GM19239 (cell line): ENCODE measurements around the gene MISP3.

Experiments used
- DNase-seq: peaks from one replicate; pipeline ENCODE4 v3.0.0; 2011; ENCODE audit warnings: low spot score; ENCODE audit not compliant: insufficient read length
- FAIRE-seq: peaks from 2 replicates; lab custom pipeline; 2011; peaks lifted over from hg19 to GRCh38; lab: Jason Lieb, UNC

MISP3 gene

DNA sequence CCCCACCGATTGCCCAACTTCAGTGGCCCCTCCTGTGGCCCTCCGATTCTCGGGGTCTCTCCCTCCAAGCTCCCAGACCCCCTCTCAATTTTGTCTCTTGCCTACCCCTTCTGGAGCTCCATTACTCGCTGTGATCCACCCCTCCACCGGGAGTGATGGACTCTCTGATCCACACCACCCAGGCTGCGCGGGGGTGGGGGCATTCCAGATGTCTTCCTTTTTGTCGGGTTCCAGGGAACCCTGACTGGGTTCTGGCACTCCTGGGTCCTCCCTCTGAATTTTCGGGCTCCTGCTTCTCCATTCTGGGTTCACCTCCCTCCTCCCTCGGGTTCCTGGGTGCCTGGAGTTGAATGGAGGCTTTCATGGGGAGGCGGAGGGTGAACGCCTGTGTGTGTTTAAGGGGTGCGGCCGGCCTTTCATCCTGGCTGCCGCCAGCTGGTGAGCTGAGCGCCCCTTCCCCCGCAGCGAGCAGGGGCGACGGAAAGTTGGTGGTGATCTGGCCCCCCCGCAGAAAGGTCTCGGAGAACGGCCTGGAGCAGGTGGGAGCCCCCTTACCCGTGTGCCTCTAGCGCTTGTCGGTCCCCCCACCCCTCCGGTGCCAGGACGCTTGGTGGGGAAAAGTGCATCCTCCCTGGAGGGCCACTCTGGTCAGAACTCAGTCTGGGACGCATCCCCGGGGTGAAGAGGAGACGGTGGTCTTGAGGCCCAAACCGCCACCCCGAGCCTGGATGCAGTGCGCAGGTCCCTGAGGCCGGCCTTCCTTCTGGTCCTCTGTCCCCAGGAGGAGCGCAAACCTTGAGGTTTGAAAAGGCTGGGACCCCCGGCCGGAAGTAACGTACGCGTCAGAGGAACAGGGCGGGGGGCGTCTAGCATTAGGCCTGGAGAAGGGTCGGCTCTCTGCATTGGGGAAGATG is 1.6 kb downstream of the MISP3 start:
- DNase-seq (no peak), FAIRE-seq (peak; percentile 21)

DNA sequence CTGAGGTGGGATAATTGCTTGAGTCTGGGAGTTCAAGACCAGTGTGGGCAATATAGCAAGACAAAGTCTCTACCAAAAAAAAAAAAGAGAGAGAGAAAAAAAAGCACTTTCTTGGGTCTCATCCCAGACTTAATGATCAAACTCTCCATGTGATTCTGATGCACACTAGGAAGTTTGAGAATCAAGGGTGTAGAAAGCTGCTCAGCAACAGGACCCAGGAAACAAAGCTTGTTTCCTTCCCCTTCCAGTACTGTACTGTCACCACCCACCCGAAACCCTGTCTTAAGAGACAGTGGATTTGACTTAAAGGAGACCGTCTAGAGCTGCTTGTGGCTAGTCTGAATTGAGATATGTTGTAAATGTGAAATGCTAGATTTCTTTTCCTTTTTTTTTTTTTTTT is 5.8 kb downstream of the MISP3 start:
- no peak for DNase-seq
- no peak for FAIRE-seq

DNA sequence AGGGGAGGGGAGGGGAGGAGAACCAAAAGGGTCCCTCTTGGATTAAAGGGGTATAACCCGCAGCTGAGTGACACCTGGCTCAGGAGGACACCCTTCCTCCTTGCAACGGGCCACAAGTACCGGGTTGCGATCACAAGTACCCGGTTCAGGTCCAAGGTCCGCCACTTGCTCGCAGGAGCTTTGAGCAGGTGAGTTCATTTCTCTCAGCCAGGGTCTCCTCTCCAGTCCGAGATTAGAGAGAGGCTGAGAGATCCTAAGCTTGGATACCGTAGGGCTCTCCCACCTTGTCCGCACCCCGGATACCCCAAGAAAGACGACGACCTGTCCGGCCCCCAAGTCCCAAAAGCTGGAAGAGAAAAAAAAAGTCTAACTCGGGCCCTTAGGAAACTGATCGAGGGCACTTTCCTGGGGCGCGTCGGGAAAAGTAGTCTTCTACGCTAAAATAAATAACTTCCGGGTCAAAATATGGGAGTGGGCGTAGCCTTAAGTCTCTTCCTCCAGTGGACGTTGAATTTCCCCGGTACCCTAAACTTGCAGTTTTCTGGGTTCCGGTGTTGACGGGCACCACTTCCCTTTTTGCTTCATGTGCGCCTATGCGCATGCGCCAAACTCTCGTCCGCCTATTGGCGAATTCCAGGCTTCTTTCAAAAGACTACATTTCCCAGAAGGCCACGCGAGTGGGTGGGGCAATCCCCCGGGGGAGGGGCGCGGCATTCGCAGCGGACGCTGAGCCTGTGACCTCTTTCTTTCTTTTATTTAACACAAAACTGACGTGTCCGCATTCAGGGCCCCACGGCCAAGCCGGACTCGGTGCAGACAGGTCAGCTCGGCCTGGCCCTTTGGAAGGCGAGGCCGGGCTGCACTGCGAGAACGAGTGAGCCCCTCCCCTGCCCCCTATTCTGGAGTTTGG is 8.6 kb downstream of the MISP3 start:
- FAIRE-seq, result peak; percentile 99
- DNase-seq, result peak; percentile 99

DNA sequence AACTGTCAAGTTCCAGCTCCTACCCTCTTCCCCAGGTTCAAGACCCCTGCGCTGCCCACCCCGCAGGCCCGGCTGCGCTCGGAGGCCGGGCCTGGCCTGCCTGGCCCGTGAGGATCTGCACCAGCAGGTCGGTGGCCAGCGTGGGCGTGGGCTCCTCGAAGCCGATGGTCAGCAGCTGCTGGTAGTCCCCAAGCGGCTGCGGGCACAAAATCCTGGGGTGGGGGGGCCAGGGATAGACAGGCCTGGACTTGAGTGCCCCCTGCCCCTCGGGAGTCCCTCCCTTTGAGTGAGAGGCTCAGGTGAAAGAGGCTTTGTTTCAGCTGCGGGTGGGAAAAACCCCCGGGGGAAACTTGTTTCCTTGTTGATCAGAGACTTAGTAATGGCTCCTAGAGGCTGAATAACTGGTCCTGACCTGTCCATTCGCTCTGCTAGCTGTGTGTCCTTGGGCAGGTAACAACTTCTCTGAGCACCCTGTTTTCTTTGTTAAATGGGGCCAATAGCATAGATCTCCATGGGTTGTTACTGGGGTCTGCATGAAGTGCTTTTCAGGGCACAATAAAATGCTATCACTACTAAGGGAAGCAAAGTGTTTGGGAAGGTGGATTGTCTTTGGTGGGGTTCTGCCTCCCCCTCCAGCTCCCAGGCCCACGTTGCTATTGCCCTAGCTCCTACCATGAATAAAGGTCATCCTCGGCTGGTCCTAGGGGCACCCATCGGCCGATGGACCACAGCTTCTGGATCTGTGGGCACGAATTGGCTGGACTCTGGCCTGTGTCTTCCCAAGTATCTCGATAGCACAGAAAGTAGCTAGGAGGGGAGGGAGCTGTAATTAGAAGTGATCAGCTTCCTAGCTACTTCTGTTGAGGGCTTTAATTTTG is 9.4 kb downstream of the MISP3 start:
- DNase-seq, result no peak
- FAIRE-seq, result peak; percentile 79

DNA sequence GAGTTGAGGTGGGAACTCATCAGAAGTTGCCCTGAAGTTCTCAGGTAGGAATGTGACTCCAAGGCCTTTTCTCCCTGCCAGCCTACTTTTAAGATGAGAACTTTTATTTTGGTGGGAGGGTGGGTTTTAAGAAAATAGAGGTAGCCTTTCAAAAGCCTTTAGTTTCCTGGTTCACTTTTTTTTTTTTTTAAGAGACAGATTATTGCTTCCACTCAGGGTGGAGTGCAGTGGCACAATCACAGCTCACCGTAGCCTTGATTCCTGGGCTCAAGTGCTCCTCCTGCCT is 10.0 kb downstream of the MISP3 start:
- no peak for DNase-seq
- no peak for FAIRE-seq

DNA sequence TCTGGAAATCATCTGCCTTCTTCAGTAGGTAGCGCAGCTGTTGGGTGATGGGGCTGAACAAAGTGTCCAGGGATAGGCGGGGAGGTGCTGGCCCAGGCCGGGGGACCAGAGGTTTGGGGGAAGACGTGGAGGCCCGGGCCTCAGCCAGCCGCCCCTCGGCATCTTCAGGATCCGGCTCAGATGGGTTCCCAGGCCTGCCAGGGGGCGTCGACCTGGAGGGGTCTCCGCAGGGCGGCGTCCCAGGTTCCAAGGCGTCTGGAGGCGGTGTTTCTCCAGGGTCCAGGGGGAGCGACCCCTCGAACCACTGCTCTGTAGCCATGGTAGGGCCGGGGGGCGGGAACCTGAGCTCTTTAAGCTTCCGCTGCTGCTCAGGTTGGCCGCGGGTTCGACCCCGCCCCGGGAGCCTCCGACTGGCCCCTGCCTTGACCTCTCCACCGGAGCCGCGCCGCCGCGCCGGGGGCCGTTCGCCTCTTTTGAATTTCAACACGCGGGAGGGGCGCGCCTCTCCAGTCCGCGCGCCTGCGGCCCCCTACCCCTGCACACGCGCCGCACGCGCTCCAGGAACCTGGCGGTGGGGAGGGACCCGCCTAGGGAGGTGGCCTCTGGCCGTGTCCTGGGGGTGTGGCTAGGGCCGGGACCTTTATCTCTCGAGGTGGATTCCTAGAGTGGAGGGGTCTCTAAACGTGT is 12.9 kb downstream of the MISP3 start, which contains the start of gene C19orf67:
Gene C19orf67 (minus strand): TSS at position 475 of the 687 bp plus-strand sequence. CDS start 156 bp downstream, at position 319.
- DNase-seq, result no peak
- FAIRE-seq, result no peak

DNA sequence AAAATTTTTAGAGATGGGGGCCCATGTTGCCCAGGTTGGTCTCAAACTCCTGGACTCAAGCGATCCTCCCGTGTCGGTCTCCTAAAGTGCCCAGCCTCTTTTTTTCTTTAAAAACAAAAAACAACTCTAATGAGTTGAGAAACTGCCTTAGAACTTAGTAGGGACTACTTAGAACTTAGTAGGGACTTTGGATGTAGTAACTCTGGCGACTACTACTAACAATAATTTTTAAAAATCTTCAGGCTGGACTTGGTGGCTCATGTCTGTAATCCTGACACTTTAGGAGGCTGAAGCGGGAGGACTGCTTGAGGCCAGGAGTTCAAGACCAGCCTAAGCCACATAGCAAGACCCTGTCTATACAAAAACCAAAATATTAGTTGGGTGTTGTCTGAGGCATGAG is 13.5 kb downstream of the MISP3 start:
- no peak for DNase-seq
- FAIRE-seq, result no peak

DNA sequence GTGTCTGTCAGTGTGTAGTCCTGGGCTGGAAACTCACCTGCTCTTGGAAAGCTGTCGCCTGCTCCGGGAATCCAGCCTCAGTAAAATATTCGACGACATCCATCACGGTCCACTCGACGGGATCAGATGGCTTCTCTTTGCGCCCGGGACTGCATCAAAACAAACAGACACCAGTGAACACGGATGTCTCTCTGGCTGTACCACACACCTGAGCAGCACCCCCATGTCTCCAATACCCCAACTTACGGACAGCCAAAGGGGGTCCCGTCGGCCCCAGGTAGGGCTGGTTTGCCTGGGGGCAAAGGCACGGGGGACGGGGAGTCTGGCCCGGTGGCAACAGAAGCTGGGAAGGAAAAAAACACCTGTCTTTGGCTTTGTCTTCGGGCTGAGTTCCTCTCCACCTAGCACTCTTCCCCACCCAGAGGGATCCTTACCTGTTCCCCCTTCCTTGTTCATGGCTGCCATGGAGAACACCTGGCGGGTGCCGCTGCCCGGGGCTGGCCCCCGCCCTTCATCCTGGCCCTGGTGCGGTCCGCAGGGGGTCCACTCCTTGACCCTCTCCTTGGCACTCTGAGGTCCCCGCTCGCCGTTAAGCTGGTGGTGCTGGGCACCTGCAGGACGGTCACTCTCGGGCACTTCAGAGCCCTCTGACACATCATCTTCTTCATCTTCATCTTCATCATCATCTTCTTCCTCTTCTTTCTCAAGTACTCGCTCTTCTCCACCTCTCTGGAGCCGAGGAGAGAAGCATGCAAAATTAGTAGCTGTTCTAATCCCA is 16.2 kb downstream of the MISP3 start:
- DNase-seq (no peak), FAIRE-seq (peak; percentile 11)

DNA sequence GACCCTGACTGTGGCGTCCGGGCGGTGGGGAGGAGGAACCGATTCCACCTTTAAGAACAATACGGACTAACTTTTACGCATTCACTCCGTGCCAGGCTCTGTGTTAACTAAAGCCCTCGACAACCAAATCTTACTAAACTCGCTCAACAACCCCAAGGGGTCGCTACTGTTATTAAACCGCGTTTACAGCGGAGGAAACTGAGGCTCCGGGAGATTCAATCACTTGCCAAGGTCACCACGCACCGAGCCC is 16.8 kb downstream of the MISP3 start:
- no peak for DNase-seq
- FAIRE-seq, result peak; percentile 78

DNA sequence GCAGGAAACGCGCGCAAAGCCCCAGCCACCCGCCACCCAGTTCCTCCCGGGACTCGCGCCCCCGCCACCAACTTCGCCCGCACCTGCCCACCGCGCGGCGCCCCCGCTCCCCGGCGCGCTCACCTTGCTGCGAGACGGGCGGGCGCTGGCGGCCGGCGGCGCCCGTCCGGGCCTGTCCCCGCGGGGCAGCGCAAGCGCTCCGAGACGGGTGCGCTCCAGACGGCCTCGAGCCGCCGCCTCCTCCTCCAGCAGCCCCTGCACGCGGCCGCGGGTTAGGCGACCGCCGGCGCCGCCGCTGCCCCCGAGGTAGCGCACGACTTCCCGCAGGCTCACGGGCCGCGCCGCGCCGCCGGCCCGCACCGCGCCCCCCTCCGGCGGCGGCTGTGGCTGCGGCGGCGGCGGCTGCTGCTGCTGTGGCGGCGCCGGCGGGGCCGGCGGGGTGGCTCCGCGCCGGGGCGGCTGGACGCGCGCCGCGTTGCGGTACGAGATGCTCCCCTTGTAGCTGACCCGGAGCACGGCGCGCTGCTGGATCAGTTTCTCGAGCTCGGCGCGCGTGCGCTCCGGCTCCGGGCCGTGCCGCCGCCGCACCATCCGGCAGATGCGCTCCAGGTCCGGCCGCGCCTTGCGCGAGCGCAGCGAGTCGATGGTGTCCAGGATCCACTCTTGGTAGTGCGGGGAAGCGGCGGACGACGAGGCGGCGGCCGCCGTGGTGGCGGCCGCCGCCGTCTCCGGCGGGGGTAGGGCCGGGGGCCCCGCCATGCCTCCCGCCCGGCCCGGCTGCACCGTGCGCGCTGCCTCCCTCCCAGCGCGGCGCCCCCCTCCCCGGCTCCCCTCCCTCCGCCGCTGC is 17.3 kb downstream of the MISP3 start:
- no peak for FAIRE-seq
- peak; percentile 75 for DNase-seq

DNA sequence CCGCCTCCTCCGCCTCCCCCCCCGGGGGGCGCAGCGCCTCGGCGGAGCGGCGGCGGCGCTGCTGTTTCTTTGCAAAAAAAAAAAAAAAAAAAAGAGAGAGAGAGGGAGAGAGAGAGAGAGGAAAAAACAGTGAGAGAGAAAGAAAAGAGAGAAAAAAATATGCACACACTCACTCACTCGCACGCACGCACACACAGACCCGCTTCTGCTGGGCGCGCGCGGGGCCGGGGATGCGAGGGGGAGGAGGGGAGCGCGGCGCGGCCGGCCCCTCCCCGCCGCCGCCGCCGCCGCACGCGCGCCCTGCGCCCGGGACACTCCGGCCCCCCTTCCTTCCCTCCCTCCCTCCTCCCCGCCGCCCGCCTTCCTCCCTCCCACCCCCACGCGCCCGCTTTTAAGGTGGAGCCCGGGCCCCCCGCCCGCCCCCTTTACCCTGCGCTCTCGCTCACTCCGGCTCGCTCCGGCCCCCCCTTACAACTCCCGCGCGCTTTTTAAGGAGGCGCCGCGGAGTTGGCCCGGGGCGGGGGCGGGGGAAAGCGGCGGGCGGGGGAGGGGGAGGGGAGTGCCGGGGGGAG is 18.0 kb downstream of the MISP3 start, which contains the start of gene SAMD1:
Gene SAMD1 (minus strand): TSS at position 243 of the 572 bp plus-strand sequence.
- DNase-seq (peak; percentile 81), FAIRE-seq (no peak)

DNA sequence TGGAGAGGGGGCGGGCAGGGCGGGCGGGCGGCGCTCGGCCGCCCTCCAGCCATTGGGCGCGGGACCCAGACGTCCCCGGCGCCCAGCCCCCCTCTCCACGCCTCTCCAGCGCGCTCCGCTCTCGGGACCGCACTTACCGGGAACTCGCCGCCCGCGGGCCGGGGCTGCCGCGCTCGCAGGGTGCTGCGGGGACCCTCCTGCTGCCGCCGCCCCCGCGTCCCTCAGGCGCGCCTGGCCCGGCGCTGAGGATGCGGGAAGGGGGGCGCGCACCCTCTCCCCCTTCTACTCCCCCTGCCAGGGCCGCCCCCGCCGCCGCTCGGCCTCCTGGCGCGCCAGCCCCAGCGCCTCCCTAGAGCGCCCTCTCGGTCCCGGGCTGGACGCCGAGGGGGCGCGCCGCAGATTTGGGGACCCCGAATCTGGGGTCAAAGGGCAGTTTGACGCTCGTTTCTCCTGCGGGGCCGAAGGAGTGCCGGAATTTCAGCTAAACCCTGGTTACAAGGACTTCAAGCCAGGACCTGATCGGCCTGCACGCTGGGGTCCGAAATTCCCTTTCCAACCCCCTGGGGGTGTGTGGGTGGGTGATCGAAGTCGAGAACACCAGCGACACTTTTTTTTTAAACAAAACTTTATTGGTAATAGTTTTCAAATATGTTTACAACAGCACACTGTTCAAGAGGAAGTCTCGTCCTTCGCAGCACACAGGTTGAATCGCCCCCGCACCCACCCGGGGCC is 18.7 kb downstream of the MISP3 start:
- DNase-seq (peak; percentile 76), FAIRE-seq (no peak)

DNA sequence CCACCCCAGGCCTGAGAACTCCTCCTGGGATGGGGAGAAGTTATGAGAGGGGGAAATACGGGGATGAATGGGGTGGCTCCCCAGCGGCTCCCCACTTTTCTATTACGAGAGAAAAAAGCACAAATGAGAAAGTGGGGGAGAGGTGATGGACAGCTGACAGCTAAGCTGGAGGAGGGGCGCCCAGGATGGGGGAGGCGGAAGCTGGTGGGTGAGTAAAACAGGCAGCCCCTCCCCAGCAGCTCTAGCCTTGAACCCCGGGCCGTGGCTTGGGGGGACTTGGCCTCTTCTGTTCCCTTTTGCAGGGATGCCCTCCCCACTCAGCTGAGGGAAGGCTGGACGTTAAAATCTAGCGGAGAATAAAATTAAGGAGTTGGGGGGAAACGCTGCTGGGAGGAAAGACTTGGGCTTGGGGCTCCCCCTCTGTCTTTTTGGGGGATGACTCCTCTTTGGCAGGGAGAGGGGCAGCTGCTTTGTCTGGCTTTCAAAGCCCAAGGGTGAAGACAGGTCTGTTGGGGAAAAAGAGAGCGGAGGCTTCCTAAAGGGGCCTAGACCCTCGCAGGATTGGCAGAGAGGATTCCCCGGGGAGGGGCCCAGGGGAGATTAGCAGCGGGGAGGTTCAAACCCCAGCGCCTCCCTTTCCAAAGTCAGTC is 19.4 kb downstream of the MISP3 start:
- FAIRE-seq (peak; percentile 80), DNase-seq (peak; percentile 62)

DNA sequence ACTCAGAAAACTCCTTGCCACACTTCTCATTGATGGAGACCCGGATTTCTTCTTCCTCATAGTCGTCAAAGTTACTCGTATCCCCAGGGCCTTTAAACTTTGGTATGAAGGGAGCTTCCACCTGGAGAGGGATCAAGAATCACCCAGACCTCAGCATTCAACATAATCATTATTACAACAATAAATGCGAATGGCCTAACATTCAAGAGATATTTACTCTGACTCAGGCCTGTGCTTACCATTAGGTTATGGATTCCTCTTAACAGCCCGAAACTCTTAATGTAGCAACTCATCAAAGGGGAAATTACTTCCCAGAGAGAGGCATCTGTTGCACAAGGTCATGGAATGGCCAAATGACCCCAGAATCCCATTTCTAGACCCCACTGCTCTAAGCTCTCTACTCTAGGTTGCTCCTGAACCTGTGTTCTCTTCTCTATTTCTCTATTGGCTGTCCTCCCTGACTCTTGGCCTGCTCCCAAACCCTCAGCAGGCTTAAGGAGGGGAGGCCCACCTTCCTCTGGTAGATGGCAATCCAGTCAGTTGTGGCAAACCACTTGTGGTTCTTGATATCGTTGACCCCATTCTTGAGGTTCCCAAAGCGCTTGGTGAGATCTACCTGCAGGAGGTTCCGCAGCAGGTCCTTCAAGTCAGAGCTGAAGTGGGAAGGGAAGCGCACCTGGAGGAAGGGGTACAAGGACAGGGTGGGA is 20.7 kb downstream of the MISP3 start:
- DNase-seq (no peak), FAIRE-seq (no peak)

DNA sequence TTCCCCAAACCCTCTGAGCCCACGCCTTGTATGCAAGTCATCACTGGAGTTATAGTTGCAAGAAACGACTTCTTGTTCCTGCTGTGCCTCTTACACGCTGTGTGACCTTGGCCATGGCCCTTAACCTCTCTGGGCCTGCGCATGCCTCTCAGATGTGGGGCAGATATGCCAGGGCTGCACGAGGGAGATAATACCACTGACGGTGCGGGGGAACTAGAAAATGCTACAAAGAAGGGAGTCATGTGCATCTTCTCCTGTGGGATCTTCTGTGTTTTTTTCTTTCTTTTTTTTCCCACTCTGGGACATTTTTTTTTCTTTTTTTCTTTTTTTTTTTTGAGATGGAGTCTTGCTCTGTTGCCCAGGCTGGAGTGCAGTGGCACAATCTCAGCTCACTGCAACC is 22.3 kb downstream of the MISP3 start:
- FAIRE-seq, result no peak
- DNase-seq, result no peak
